Fibroblast of skin of scalp (primary cell): ENCODE results near the gene TDRD1.

Source experiments
- DNase-seq: peaks from one replicate; pipeline ENCODE4 v3.0.0-alpha.2; 2013

TDRD1 gene

DNA sequence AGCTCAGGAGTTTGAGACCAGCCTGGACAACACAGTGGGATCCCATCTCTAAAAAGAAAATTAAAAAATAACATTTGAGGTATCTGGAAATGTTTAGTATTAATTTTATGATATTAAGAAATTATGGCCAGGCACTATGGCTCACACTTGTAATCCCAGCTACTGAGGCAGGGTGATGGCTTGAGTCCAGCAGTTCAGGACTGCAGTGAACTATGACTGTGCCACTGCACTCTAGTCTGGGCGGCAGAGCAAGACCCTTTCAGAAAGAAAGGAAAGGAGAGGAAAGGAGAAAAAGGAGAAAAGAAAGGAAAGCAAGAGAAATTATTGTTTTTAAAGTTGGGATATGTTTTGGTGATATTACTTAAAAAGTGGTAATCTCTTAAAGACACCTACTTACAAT lies 2.6 kb upstream of the TDRD1 start:
- no peak for DNase-seq

GRCh38 chr10:114179747-114180146 lies 594 bp downstream of the TDRD1 start:
- no peak for DNase-seq

DNA sequence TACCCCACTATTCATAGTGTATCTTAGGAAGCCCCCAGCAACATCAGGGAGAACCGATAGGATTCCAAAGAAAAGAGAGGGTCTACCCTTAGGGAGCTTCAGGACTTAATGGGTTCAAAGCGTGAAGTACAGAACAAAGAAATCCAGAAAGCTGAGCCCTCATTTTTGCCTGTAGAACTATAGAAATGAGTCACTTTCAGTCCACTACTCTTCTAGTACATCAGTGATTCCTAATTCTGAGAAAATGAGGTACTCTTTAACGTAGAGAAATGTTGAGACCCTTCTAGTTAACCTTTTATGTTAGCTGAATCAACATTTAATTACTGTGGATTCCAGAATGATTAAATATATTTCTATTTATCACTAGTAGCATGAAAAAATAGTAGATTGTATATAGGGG lies 1.8 kb downstream of the TDRD1 start:
- DNase-seq: no peak

DNA sequence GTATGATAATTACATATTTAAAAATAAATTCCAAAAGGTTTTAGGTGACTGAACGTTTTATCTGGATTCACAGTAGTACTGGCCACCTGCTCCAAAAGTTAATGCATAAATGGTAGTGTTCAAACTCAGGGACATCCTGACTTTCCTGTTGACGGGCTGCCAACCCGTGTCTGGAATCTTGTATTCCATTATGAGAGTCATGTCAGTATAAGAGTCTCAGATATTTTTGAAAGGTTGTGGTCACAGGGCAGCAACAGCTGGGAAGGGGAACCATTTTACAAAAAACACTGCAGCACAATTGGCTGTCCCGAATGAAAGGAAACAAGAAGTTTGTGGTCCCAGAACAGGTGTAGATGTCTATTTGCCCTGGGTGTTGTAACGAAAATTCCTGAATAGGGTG lies 2.8 kb downstream of the TDRD1 start:
- DNase-seq: no peak

DNA sequence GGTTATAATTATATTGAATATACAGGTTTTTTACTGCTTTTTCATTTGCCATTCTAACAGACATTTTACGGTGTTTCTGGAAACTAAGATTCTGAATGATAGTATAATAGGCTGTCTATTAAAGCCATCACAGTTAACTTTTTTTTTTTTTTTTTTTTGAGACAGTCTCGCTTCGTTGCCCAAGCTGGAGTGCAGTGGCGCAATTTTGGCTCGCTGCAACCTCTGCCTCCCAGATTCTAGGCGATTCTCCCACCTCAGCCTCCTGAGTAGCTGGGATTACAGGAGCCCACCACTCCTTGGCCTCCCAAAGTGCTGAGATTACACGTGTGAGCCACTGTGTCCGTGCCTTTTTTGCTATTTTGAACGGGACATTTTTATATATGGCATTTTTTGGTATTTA lies 4.4 kb downstream of the TDRD1 start:
- no peak for DNase-seq

DNA sequence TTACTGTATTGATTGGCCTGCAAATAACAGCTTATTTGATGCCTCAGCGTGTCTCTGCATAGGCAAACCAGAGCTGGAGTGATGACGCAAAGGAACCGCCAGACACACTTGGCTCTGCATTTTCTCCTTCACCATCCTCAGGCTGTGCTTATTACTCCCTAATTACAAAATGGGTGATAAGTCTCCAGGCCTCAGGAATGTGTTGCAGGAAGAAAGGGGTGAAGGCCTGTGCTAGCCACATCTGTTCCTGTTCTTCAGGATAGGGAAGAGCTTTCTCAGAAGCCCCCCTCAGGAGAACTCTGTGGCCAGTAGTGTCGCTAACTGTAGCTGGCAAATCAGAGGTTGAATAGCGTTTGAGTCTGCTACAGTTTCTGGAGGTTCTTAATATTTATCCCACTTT lies 5.1 kb downstream of the TDRD1 start:
- DNase-seq: no peak

DNA sequence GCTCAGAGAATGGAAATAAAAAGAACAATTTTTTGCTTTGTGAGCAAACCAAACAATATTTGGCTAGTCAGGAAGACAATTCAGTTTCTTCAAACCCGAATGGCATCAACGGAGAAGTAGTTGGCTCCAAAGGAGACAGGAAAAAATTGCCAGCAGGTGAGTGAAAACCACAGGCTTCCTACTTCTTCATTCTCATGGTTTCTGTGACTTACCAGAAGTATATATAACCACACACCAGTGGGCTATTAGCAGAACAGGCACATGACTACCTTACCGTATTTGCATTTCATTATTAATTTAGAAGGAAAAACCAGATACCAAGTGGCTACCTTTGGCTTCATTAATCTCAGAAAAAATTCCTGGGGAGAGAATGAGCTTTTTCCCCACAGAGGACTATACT lies 8.8 kb downstream of the TDRD1 start:
- DNase-seq: no peak

DNA sequence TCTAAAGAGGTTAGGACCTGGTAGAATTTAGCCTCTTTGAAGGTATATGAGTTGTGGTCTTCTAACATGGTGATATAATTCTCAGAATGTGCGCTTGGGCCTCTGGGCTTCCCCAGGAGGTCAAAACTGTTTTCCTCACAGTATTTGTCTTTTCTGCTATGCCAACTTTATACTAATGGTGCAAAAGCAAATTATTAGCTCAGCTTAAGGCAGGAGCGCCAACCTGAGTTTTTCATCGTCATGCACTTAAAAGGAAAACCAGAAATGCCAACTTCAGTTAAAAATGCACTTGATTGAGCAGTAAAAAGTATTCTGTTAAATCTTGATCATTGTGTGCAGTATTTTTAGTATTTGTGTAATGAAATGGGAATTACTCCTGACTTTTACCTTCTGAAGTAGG lies 9.7 kb downstream of the TDRD1 start:
- DNase-seq: no peak

- no peak for DNase-seq
Observed at GRCh38 chr10:114189700-114190099, 10.5 kb downstream of the TDRD1 start.

DNA sequence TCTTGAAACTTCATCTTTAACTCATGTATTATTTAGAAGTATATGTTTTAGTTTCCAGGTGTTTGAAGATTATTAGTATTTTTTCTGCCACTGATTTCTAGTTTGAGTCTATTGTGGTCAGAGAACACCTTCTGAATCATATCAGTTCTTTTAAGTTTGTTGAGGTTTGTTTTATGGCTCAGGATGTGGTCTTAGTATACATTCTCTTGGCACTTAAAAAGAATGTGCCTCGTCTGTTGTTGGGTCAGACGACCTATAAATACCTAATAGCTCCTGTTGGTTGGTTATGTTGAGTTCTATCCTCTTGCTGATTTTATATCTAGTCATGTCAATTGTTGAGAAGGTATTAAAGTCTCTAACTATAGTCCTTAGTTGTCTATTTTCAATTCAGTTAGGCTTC lies 15.9 kb downstream of the TDRD1 start:
- DNase-seq: no peak

DNA sequence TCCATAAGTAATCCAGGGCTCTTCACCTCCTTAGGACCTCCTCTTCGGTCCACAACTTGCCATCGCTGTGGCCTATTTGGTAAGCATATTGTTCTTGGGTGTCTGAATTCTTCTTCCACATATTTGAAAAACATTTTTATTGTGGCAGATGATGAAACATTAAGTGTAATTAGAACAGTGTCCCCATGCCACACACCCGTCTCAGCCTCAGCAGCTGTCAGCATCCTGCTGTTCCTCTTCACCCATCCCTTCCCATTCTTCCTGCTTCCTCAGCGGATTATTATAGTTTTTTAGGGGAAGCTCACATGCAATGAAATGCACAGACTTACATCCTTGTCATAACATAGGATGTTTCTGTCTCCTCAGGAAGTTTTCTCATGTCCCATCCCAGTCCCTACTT lies 20.1 kb downstream of the TDRD1 start:
- no peak for DNase-seq

GRCh38 chr10:114202812-114203211 lies 23.7 kb downstream of the TDRD1 start:
- DNase-seq: no peak

GRCh38 chr10:114206902-114207301 lies 27.7 kb downstream of the TDRD1 start:
- no peak for DNase-seq

DNA sequence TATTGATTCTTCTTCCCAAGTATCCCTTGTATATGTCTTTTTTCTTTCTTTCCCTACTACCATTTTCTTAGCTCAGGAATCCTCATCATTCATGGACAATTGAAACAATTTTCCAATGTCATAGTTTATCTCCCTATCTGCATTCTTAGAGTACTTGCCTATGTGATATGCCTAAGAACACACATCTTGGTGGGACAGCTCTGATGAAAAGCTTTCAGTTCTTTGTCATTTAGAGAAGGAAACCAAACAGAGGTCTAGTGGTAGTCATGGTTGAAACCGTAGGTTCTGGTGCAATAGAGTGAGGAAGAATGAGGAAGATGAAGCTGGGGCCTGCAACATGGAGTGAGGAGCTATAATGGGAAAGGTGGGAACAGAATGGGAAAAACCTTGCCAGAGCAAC lies 28.2 kb downstream of the TDRD1 start:
- no peak for DNase-seq

DNA sequence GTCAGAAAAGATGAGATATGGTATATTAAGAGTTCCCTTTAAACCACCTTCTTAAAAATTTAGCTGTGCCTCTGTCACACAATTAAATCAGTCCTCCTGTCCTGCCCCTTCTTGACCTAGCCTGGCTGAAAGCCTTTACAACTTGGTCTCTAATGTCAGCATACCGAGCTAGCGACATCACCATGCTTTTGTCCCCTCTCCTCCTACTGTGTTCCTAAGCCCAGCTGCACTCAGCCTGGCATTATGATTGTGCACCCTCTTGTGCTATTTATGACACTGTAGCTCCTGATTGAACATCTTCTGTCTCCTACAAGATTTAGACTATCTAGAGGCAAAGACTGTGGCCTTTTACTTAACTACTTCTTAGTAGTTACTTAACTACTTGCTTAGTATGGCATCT lies 29.2 kb downstream of the TDRD1 start:
- no peak for DNase-seq

DNA sequence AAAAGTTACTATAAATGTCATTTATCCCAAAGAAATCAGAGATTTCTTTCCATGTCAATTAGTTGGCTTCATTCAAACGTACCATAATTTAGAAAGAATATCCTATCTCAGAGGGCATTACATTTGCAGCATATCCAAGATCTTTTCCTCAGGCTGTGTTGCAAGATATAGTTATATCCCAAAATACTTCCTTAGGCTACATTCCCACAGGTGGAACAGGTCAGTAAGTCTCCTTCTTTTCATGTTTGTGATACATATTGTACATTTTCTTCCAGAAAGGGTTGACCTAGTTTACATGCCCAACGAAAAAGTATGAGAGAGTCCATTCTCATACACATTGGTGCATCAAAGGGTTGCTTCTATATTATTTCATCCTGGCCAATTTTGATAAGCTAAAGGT lies 33.0 kb downstream of the TDRD1 start:
- no peak for DNase-seq

GRCh38 chr10:114215033-114215432 lies 35.9 kb downstream of the TDRD1 start:
- no peak for DNase-seq

DNA sequence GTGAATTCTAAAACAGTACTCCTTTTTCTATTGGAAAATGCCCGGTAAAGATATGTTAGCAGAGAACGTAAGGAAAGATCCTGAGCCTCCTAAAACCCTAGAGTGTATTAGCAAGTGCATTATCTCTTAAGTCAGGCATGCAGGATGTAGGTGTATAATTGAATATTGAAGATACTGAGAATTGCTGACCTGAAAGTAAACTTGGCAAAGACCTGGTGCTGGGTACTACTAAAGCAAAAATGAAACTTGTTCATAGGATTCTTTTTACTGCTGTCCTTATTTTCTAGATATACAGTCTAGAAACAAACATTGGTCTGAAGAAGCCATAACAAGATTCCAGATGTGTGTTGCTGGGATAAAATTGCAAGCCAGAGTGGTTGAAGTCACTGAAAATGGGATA lies 41.1 kb downstream of the TDRD1 start:
- DNase-seq: no peak

DNA sequence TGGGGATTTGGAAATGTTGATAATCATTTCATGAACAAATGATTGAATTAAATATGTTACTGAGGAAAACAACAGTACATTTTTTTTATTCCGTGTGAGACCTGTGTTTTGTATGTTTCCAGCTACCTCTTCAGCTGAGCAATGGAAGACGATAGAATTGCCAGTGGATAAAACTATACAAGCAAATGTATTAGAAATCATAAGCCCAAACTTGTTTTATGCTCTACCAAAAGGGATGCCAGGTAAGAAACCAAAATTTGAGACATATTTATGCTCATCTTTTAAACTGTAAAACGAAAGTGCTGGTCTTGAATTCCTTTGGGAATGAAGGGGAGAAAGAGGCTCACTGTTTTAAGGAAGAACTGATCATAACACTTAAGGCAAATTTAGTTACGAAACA lies 42.1 kb downstream of the TDRD1 start:
- DNase-seq: no peak

- no peak for DNase-seq
Observed at GRCh38 chr10:114223066-114223465, 43.9 kb downstream of the TDRD1 start.

DNA sequence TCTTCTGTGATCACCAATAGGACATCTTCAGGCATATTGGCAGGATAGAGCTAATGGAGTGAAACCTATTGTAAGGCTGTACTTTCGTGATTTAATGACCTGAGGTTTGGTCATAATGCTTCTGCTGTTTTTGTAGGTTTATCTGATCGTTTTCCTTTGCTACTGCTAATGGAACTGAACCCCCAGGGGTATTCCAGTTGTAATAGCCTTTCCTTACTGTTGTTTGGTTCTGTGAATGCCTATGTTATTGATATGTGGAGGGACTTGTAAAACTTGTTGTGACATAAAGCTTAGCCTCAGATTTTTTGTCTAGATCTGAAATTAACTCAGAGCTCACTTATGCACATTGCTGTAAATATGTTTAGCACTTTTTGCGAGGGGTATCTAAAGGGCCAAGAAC lies 49.0 kb downstream of the TDRD1 start:
- no peak for DNase-seq

- no peak for DNase-seq
Observed at GRCh38 chr10:114232561-114233176, 53.5 kb downstream of the TDRD1 start.

DNA sequence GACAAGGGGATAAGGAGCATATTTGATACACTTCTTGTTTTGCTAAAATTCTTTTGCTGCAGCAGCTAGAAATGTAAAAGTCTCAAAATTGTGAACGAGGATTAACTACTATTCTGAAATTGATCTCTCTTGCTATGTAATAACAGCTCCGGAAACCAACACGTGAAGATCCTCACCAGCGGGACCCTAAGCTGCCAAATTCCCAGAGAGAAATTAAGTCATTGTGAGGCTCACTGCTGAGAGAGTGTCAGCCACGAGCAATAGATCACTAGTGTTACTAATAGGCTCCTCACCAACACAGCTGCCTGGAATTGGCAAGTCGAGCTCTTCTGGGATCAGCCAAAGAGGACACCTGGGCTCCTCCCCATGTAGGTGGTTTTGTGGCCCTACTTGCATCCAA lies 54.3 kb downstream of the TDRD1 start:
- DNase-seq: no peak

- no peak for DNase-seq
Observed at GRCh38 chr10:114234132-114234531, 55.0 kb downstream of the TDRD1 start.
